Epithelial cell of esophagus (primary cell): Measurements from ENCODE around the gene THSD8.
A peak's percentile ranks its signal among the peaks of the same experiment; 100 is the strongest.

Source experiments
- DNase-seq: peaks from one replicate; pipeline ENCODE4 v3.0.0; 2010; ENCODE audit warnings: low read depth
- H3K4me3 ChIP-seq: 2 replicates; pipeline ENCODE4 v1.5.1; 2011; ENCODE audit warnings: mild to moderate bottlenecking, low read length, control low read depth
- CTCF ChIP-seq: IDR thresholded peaks from 2 replicates; pipeline ENCODE4 v1.5.1; 2011; ENCODE audit warnings: low read depth, mild to moderate bottlenecking, low read length, control low read depth, inconsistent platforms; ENCODE audit not compliant: insufficient read depth; ENCODE audit errors: missing control alignments

The THSD8 gene

GRCh38 chr19:12838182-12838885, 36.5 kb downstream of the THSD8 start, which contains the start of gene MAST1:
MAST1 (plus strand) TSS chr19:12838515; CDS start chr19:12838573, 58 bp downstream.
- peak; percentile 10 for TF ChIP-seq CTCF
- peak within 1 kb of the TSS; percentile 27 for H3K4me3 ChIP-seq
- DNase-seq = peak; percentile 56

- DNase-seq = no peak
- no peak for TF ChIP-seq CTCF
- H3K4me3 ChIP-seq = no peak overlapping the region
Measured at GRCh38 chr19:12838886-12839756, 37.3 kb downstream of the THSD8 start.

GRCh38 chr19:12840091-12841079, 38.5 kb downstream of the THSD8 start:
- peak overlapping the region; percentile 21 for H3K4me3 ChIP-seq
- TF ChIP-seq CTCF = no peak
- DNase-seq = peak; percentile 96

- peak; percentile 24 for DNase-seq
- peak overlapping the region; percentile 21 for H3K4me3 ChIP-seq
- TF ChIP-seq CTCF = no peak
Measured at GRCh38 chr19:12841094-12841493, 39.2 kb downstream of the THSD8 start.

- no peak for DNase-seq
Measured at GRCh38 chr19:12842511-12842910, 40.6 kb downstream of the THSD8 start.

More at GRCh38 chr19:12842511-12842910, 40.6 kb downstream of the THSD8 start:
- no peak for TF ChIP-seq CTCF
- no peak overlapping the region for H3K4me3 ChIP-seq
